ENCODE data around the gene ESD. TPM values are rescaled to one million over a fixed set of nuclear protein-coding genes. Genes with fewer than 3 reads are reported as not detected.

The ESD gene
- total RNA-seq, 1 donor from 2014 or later, result 107 TPM

- no peaks in the 10 kb centered on the region for H3K4me1 ChIP-seq
- H3K27me3 ChIP-seq, result no peaks in the 10 kb centered on the region
- TF ChIP-seq POLR2AphosphoS5 (IDR thresholded peaks at IDR 0.05; ENCODE audit: insufficient read depth in 1 of 2, low read depth in 1 of 2), result no peak
- TF ChIP-seq POLR2A (IDR thresholded peaks at IDR 0.05), result no peak
- TF ChIP-seq CTCF (IDR thresholded peaks at IDR 0.05), result no peak
- no peaks in the 10 kb centered on the region for H3K9me3 ChIP-seq
- no peak for DNase-seq (ENCODE audit: extremely low spot score in 2 of 2)
- peaks cover 0 to 5% of the 10 kb centered on the region in 2 donors for H3K36me3 ChIP-seq
- intact Hi-C loops (cut with DNase I), result no loop called here
- H3K27ac ChIP-seq, result no peak overlapping the region
- H3K4me3 ChIP-seq, result no peak overlapping the region
These were observed 53.8 kb downstream of the ESD start for GRCh38 chr13:46743191-46743590.

GRCh38 chr13:46739447-46740098 lies 57.4 kb downstream of the ESD start:
- H3K27me3 ChIP-seq, result no peaks in the 10 kb centered on the region
- DNase-seq (ENCODE audit: extremely low spot score in 2 of 2), result no peak
- H3K36me3 ChIP-seq, result peaks cover 0 to 5% of the 10 kb centered on the region in 2 donors
- no peaks in the 10 kb centered on the region for H3K9me3 ChIP-seq
- no peaks in the 10 kb centered on the region for H3K4me1 ChIP-seq
- intact Hi-C loops (cut with DNase I), result no loop called here
- no peak for TF ChIP-seq CTCF (IDR thresholded peaks at IDR 0.05)
- no peak for TF ChIP-seq POLR2AphosphoS5 (IDR thresholded peaks at IDR 0.05; ENCODE audit: insufficient read depth in 1 of 2, low read depth in 1 of 2)
- no peak for TF ChIP-seq POLR2A (IDR thresholded peaks at IDR 0.05)
- no peak overlapping the region for H3K4me3 ChIP-seq
- H3K27ac ChIP-seq, result no peak overlapping the region

GRCh38 chr13:46738766-46739165 lies 58.2 kb downstream of the ESD start:
- no peaks in the 10 kb centered on the region for H3K4me1 ChIP-seq
- no peak overlapping the region for H3K27ac ChIP-seq
- no peak for DNase-seq (ENCODE audit: extremely low spot score in 2 of 2)
- no peaks in the 10 kb centered on the region for H3K27me3 ChIP-seq
- H3K4me3 ChIP-seq, result no peak overlapping the region
- no peaks in the 10 kb centered on the region for H3K9me3 ChIP-seq
- peaks cover 0 to 5% of the 10 kb centered on the region in 2 donors for H3K36me3 ChIP-seq
- intact Hi-C loops (cut with DNase I), result no loop called here
- TF ChIP-seq CTCF (IDR thresholded peaks at IDR 0.05), result no peak
- no peak for TF ChIP-seq POLR2A (IDR thresholded peaks at IDR 0.05)
- TF ChIP-seq POLR2AphosphoS5 (IDR thresholded peaks at IDR 0.05; ENCODE audit: insufficient read depth in 1 of 2, low read depth in 1 of 2), result no peak

- no peak for TF ChIP-seq POLR2A (IDR thresholded peaks at IDR 0.05)
- TF ChIP-seq CTCF (IDR thresholded peaks at IDR 0.05), result no peak
- no peak for TF ChIP-seq POLR2AphosphoS5 (IDR thresholded peaks at IDR 0.05; ENCODE audit: insufficient read depth in 1 of 2, low read depth in 1 of 2)
- no peak for DNase-seq (ENCODE audit: extremely low spot score in 2 of 2)
- Histone ChIP-seq H3K27ac (no peak overlapping the region), H3K36me3 (peaks cover 0 to 9% of the 10 kb centered on the region in 2 donors), H3K4me3 (no peak overlapping the region), H3K27me3 (no peaks in the 10 kb centered on the region), H3K4me1 (no peaks in the 10 kb centered on the region), H3K9me3 (no peaks in the 10 kb centered on the region)
- intact Hi-C loops (cut with DNase I), result no loop called here
These were observed 58.9 kb downstream of the ESD start for GRCh38 chr13:46738055-46738454.

- DNase-seq (ENCODE audit: extremely low spot score in 2 of 2), result no peak
- H3K36me3 ChIP-seq, result peaks cover 0 to 20% of the 10 kb centered on the region in 2 donors
- H3K4me1 ChIP-seq, result no peaks in the 10 kb centered on the region
- no peaks in the 10 kb centered on the region for H3K27me3 ChIP-seq
- intact Hi-C loops (cut with DNase I), result no loop called here
- no peak overlapping the region for H3K4me3 ChIP-seq
- H3K9me3 ChIP-seq, result no peaks in the 10 kb centered on the region
- TF ChIP-seq POLR2AphosphoS5 (IDR thresholded peaks at IDR 0.05; ENCODE audit: insufficient read depth in 1 of 2, low read depth in 1 of 2) (no peak), POLR2A (IDR thresholded peaks at IDR 0.05) (no peak), CTCF (IDR thresholded peaks at IDR 0.05) (no peak)
- H3K27ac ChIP-seq, result no peak overlapping the region
These were observed 60.2 kb downstream of the ESD start for GRCh38 chr13:46736541-46737310.
